K562 (cell line): ENCODE measurements around the gene HBQ1. TPM values are rescaled to one million over a fixed set of nuclear protein-coding genes. Genes with fewer than 3 reads are reported as not detected.

Experiments
- polyA plus RNA-seq, 8 experiments: library from polyadenylated mRNA; depleted of rRNA in 4 of 8; stranded (reverse) in 5 of 8; unstranded in 3 of 8; fragments of >200 nt; fragmentation: Nextera tagmentation in 2 of 8; fragmentation: Illumina TruSeq in 1 of 8; extraction: Ambion mirVana in 2 of 8; extraction: Trizol in 1 of 8; gene quantifications; 2 replicates each; pipeline versions ENCODE4 v1.2.1 to v1.2.3, GENCODE V29; 2011 to 2014; ENCODE audit warnings: inconsistent platforms in 1 of 8, missing spikeins in 1 of 8
- small RNA-seq: library from RNA; depleted of rRNA; stranded (forward); fragments of <200 nt; gene quantifications from one replicate; pipeline ENCODE3, GENCODE V24; 2014
- total RNA-seq, 7 experiments: library from RNA; depleted of rRNA in 6 of 7; stranded (reverse); fragments of >200 nt in 6 of 7; fragmentation: Illumina TruSeq in 2 of 7; extraction: Trizol in 2 of 7; gene quantifications; 2 replicates each; pipeline versions ENCODE4 v1.2.1 to v1.2.3, GENCODE V29; 2011 to 2021; ENCODE audit warnings: low replicate concordance in 1 of 7

Gene HBQ1
- total and polyA plus RNA-seq, 9 of the 15 experiments (the other 6 are each of a cell fraction or from before 2014, with no cell fraction given): 2.3 to 190 (median 19.8) TPM

Small RNA genes lying within 50 kb of the gene (small RNA-seq; reads per million reads assigned to genes)
- not detected for gene RF00019

Other genes starting within 250 kb of the HBQ1 start
Only the 7 nearest of the 20 such genes appear.
- gene NPRL3, start 41.8 kb upstream of the HBQ1 start, total RNA-seq (2014; rRNA removed): 8.4 and 10.9 TPM in 2 replicates
- 3.7 and 5.6 TPM in 2 replicates for gene NPRL3, start 41.8 kb upstream of the HBQ1 start, total RNA-seq (2014; rRNA removed; fragmentation: Illumina TruSeq; extraction: Trizol)
- gene NPRL3, start 41.8 kb upstream of the HBQ1 start, total RNA-seq (2015; rRNA removed; fragmentation: Illumina TruSeq; extraction: Trizol): 4.4 and 7.9 TPM in 2 replicates
- 51.0 and 53.6 TPM in 2 replicates for gene NPRL3, start 41.8 kb upstream of the HBQ1 start, total RNA-seq (2021)
- gene NPRL3, start 41.8 kb upstream of the HBQ1 start, polyA plus RNA-seq (2011; rRNA removed): 9.7 and 26.3 TPM in 2 replicates
- gene NPRL3, start 41.8 kb upstream of the HBQ1 start, polyA plus RNA-seq (2014; fragmentation: Illumina TruSeq; extraction: Trizol): 38.9 and 54.1 TPM in 2 replicates
- gene NPRL3, start 41.8 kb upstream of the HBQ1 start, polyA plus RNA-seq (2014; fragmentation: Nextera tagmentation; extraction: Ambion mirVana): 1 to 10 TPM in 1 of 2 experiments, under 1 TPM in 1; 0.92 to 1.0 TPM
- 18.8 and 19.1 TPM in 2 replicates for gene NPRL3, start 41.8 kb upstream of the HBQ1 start, polyA plus RNA-seq (2014; rRNA removed)
- 207 and 227 TPM in 2 replicates for gene HBZ, start 27.8 kb upstream of the HBQ1 start, total RNA-seq (2014; rRNA removed)
- 35.6 and 63.2 TPM in 2 replicates for gene HBZ, start 27.8 kb upstream of the HBQ1 start, total RNA-seq (2014; rRNA removed; fragmentation: Illumina TruSeq; extraction: Trizol)
- gene HBZ, start 27.8 kb upstream of the HBQ1 start, total RNA-seq (2015; rRNA removed; fragmentation: Illumina TruSeq; extraction: Trizol): 53.5 and 58.0 TPM in 2 replicates
- gene HBZ, start 27.8 kb upstream of the HBQ1 start, total RNA-seq (2021): 480 and 495 TPM in 2 replicates
- 610 and 640 TPM in 2 replicates for gene HBZ, start 27.8 kb upstream of the HBQ1 start, polyA plus RNA-seq (2011; rRNA removed)
- 101 and 278 TPM in 2 replicates for gene HBZ, start 27.8 kb upstream of the HBQ1 start, polyA plus RNA-seq (2014; fragmentation: Illumina TruSeq; extraction: Trizol)
- 100 to 1,000 TPM in 1 of 2 experiments, 10 to 100 TPM in 1; 80.7 to 113 TPM for gene HBZ, start 27.8 kb upstream of the HBQ1 start, polyA plus RNA-seq (2014; fragmentation: Nextera tagmentation; extraction: Ambion mirVana)
- 365 and 410 TPM in 2 replicates for gene HBZ, start 27.8 kb upstream of the HBQ1 start, polyA plus RNA-seq (2014; rRNA removed)
- gene HBM, start 14.5 kb upstream of the HBQ1 start, total RNA-seq (2014; rRNA removed): not detected in 2 replicates
- gene HBM, start 14.5 kb upstream of the HBQ1 start, total RNA-seq (2014; rRNA removed; fragmentation: Illumina TruSeq; extraction: Trizol): not detected in 2 replicates
- gene HBM, start 14.5 kb upstream of the HBQ1 start, total RNA-seq (2015; rRNA removed; fragmentation: Illumina TruSeq; extraction: Trizol): not detected in 2 replicates
- gene HBM, start 14.5 kb upstream of the HBQ1 start, total RNA-seq (2021): not detected in 2 replicates
- gene HBM, start 14.5 kb upstream of the HBQ1 start, polyA plus RNA-seq (2011; rRNA removed): not detected in 2 replicates
- gene HBM, start 14.5 kb upstream of the HBQ1 start, polyA plus RNA-seq (2014; fragmentation: Illumina TruSeq; extraction: Trizol): not detected in 2 replicates
- not detected for gene HBM, start 14.5 kb upstream of the HBQ1 start, polyA plus RNA-seq (2014; fragmentation: Nextera tagmentation; extraction: Ambion mirVana)
- gene HBM, start 14.5 kb upstream of the HBQ1 start, polyA plus RNA-seq (2014; rRNA removed): not detected in 2 replicates
- gene HBA2, start 7.6 kb upstream of the HBQ1 start, total RNA-seq (2014; rRNA removed): 286 and 525 TPM in 2 replicates
- 21.9 and 40.4 TPM in 2 replicates for gene HBA2, start 7.6 kb upstream of the HBQ1 start, total RNA-seq (2014; rRNA removed; fragmentation: Illumina TruSeq; extraction: Trizol)
- 60.6 and 61.0 TPM in 2 replicates for gene HBA2, start 7.6 kb upstream of the HBQ1 start, total RNA-seq (2015; rRNA removed; fragmentation: Illumina TruSeq; extraction: Trizol)
- 443 and 467 TPM in 2 replicates for gene HBA2, start 7.6 kb upstream of the HBQ1 start, total RNA-seq (2021)
- gene HBA2, start 7.6 kb upstream of the HBQ1 start, polyA plus RNA-seq (2011; rRNA removed): 144 and 346 TPM in 2 replicates
- gene HBA2, start 7.6 kb upstream of the HBQ1 start, polyA plus RNA-seq (2014; fragmentation: Illumina TruSeq; extraction: Trizol): 106 and 709 TPM in 2 replicates
- 100 to 1,000 TPM; 331 to 366 TPM for gene HBA2, start 7.6 kb upstream of the HBQ1 start, polyA plus RNA-seq (2014; fragmentation: Nextera tagmentation; extraction: Ambion mirVana)
- 670 and 853 TPM in 2 replicates for gene HBA2, start 7.6 kb upstream of the HBQ1 start, polyA plus RNA-seq (2014; rRNA removed)
- gene HBA1, start 3.8 kb upstream of the HBQ1 start, total RNA-seq (2014; rRNA removed): 833 and 1,312 TPM in 2 replicates
- 75.7 and 128 TPM in 2 replicates for gene HBA1, start 3.8 kb upstream of the HBQ1 start, total RNA-seq (2014; rRNA removed; fragmentation: Illumina TruSeq; extraction: Trizol)
- 235 and 260 TPM in 2 replicates for gene HBA1, start 3.8 kb upstream of the HBQ1 start, total RNA-seq (2015; rRNA removed; fragmentation: Illumina TruSeq; extraction: Trizol)
- gene HBA1, start 3.8 kb upstream of the HBQ1 start, total RNA-seq (2021): 2,388 and 2,454 TPM in 2 replicates
- 225 and 945 TPM in 2 replicates for gene HBA1, start 3.8 kb upstream of the HBQ1 start, polyA plus RNA-seq (2011; rRNA removed)
- 380 and 1,790 TPM in 2 replicates for gene HBA1, start 3.8 kb upstream of the HBQ1 start, polyA plus RNA-seq (2014; fragmentation: Illumina TruSeq; extraction: Trizol)
- gene HBA1, start 3.8 kb upstream of the HBQ1 start, polyA plus RNA-seq (2014; fragmentation: Nextera tagmentation; extraction: Ambion mirVana): 100 to 1,000 TPM; 280 to 426 TPM
- 1,187 and 1,422 TPM in 2 replicates for gene HBA1, start 3.8 kb upstream of the HBQ1 start, polyA plus RNA-seq (2014; rRNA removed)
- gene LUC7L, start 49.0 kb downstream of the HBQ1 start, total RNA-seq (2014; rRNA removed): 78.8 and 80.9 TPM in 2 replicates
- 42.2 and 52.6 TPM in 2 replicates for gene LUC7L, start 49.0 kb downstream of the HBQ1 start, total RNA-seq (2014; rRNA removed; fragmentation: Illumina TruSeq; extraction: Trizol)
- gene LUC7L, start 49.0 kb downstream of the HBQ1 start, total RNA-seq (2015; rRNA removed; fragmentation: Illumina TruSeq; extraction: Trizol): 65.9 and 66.1 TPM in 2 replicates
- gene LUC7L, start 49.0 kb downstream of the HBQ1 start, total RNA-seq (2021): 73.7 and 75.8 TPM in 2 replicates
- gene LUC7L, start 49.0 kb downstream of the HBQ1 start, polyA plus RNA-seq (2011; rRNA removed): 59.5 and 73.0 TPM in 2 replicates
- 40.1 and 40.7 TPM in 2 replicates for gene LUC7L, start 49.0 kb downstream of the HBQ1 start, polyA plus RNA-seq (2014; fragmentation: Illumina TruSeq; extraction: Trizol)
- 1 to 10 TPM; 1.7 to 5.4 TPM for gene LUC7L, start 49.0 kb downstream of the HBQ1 start, polyA plus RNA-seq (2014; fragmentation: Nextera tagmentation; extraction: Ambion mirVana)
- gene LUC7L, start 49.0 kb downstream of the HBQ1 start, polyA plus RNA-seq (2014; rRNA removed): 93.3 and 106 TPM in 2 replicates
- gene FAM234A, start 54.4 kb downstream of the HBQ1 start, total RNA-seq (2014; rRNA removed): 19.5 and 19.6 TPM in 2 replicates
- gene FAM234A, start 54.4 kb downstream of the HBQ1 start, total RNA-seq (2014; rRNA removed; fragmentation: Illumina TruSeq; extraction: Trizol): 11.7 and 12.0 TPM in 2 replicates
- gene FAM234A, start 54.4 kb downstream of the HBQ1 start, total RNA-seq (2015; rRNA removed; fragmentation: Illumina TruSeq; extraction: Trizol): 15.0 and 15.3 TPM in 2 replicates
- gene FAM234A, start 54.4 kb downstream of the HBQ1 start, total RNA-seq (2021): 46.5 and 47.9 TPM in 2 replicates
- gene FAM234A, start 54.4 kb downstream of the HBQ1 start, polyA plus RNA-seq (2011; rRNA removed): 14.7 and 27.7 TPM in 2 replicates
- gene FAM234A, start 54.4 kb downstream of the HBQ1 start, polyA plus RNA-seq (2014; fragmentation: Illumina TruSeq; extraction: Trizol): 23.6 and 37.8 TPM in 2 replicates
- 1 to 10 TPM; 1.0 to 1.6 TPM for gene FAM234A, start 54.4 kb downstream of the HBQ1 start, polyA plus RNA-seq (2014; fragmentation: Nextera tagmentation; extraction: Ambion mirVana)
- 25.8 and 33.9 TPM in 2 replicates for gene FAM234A, start 54.4 kb downstream of the HBQ1 start, polyA plus RNA-seq (2014; rRNA removed)